SK-N-SH (cell line): ENCODE results near the gene TBK1. TPM values are rescaled to one million over a fixed set of nuclear protein-coding genes. Genes with fewer than 3 reads are reported as not detected.

Experiments
- CTCF ChIA-PET: fragments of 300-600, 350-600 bp; formaldehyde crosslinking; extraction: SDS; loops from one replicate; lab custom pipeline; 2021; lab: Yijun Ruan, JAX
- POLR2A ChIA-PET: fragments of 350-600 bp; sonication (Branson Sonifier 250); formaldehyde crosslinking; extraction: SDS; loops from one replicate; lab custom pipeline; 2020; ENCODE audit warnings: antibody characterized with exemption, inconsistent platforms; lab: Yijun Ruan, JAX
- DNase-seq: peaks from one replicate; pipeline ENCODE4 v3.0.0; 2012
- H2AFZ ChIP-seq: fragments of 200-600 bp; sonication (generic); 2 replicates; pipeline ENCODE4 v1.8.1; 2016; ENCODE audit warnings: antibody characterized with exemption, mild to moderate bottlenecking, low read depth
- H3F3A ChIP-seq: fragments of 200-600 bp; sonication (generic); replicated peaks from 2 replicates; pipeline ENCODE3; 2016; ENCODE audit warnings: antibody characterized with exemption, mild to moderate bottlenecking; ENCODE audit not compliant: insufficient read depth
- H3K27ac ChIP-seq, 2 experiments: fragments of 200-500 bp in 1 of 2; fragments of 200-600 bp in 1 of 2; sonication (Bioruptor generic) in 1 of 2; sonication (generic), shearing (Covaris generic) in 1 of 2; 2 replicates each; pipeline versions ENCODE4 v1.5.1 to v1.6.1; 2014 to 2016; ENCODE audit warnings: low read depth in 2 of 2, inconsistent platforms in 1 of 2, low read length in 1 of 2, mild to moderate bottlenecking in 1 of 2, mixed read lengths in 1 of 2
- H3K27me3 ChIP-seq: fragments of 200-600 bp; sonication (generic), shearing (Covaris generic); 2 replicates; pipeline ENCODE4 v1.6.1; 2016; ENCODE audit warnings: mixed run types; ENCODE audit not compliant: insufficient read depth
- H3K36me3 ChIP-seq, 2 experiments: fragments of 200-500 bp in 1 of 2; fragments of 200-600 bp in 1 of 2; sonication (Bioruptor generic) in 1 of 2; sonication (generic) in 1 of 2; replicated peaks in 1 of 2; 2 replicates each; pipeline versions ENCODE3 to v1.5.1; 2014 to 2016; ENCODE audit warnings: low read length in 1 of 2, mild to moderate bottlenecking in 1 of 2; ENCODE audit not compliant: insufficient read depth in 2 of 2, control insufficient read depth in 1 of 2
- H3K4me1 ChIP-seq, 2 experiments: fragments of 200-500 bp in 1 of 2; fragments of 200-600 bp in 1 of 2; sonication (Bioruptor generic) in 1 of 2; sonication (generic), shearing (Covaris generic) in 1 of 2; 2 replicates each; pipeline versions ENCODE4 v1.5.1 to v1.6.1; 2014 to 2016; ENCODE audit warnings: low read depth in 1 of 2, low read length in 1 of 2, mixed run types in 1 of 2; ENCODE audit not compliant: insufficient read depth in 2 of 2, control insufficient read depth in 1 of 2
- H3K4me2 ChIP-seq: fragments of 200-600 bp; sonication (generic), shearing (Covaris generic); 2 replicates; pipeline ENCODE4 v1.6.1; 2017; ENCODE audit warnings: mixed run types
- H3K4me3 ChIP-seq, 2 experiments: fragments of 200-500 bp in 1 of 2; fragments of 200-600 bp in 1 of 2; sonication (Bioruptor generic) in 1 of 2; sonication (generic), shearing (Covaris generic) in 1 of 2; 2 replicates each; pipeline versions ENCODE4 v1.5.1 to v1.8.1; 2014 to 2016; ENCODE audit warnings: low read depth in 2 of 2, inconsistent platforms in 1 of 2, low read length in 1 of 2, mild to moderate bottlenecking in 1 of 2, mixed read lengths in 1 of 2, moderate library complexity in 1 of 2
- H3K79me2 ChIP-seq: fragments of 200-600 bp; sonication (generic); 2 replicates; pipeline ENCODE4 v1.8.1; 2017; ENCODE audit warnings: mild to moderate bottlenecking; ENCODE audit not compliant: insufficient read depth
- H3K9ac ChIP-seq: fragments of 200-600 bp; sonication (generic); 2 replicates; pipeline ENCODE4 v1.6.1; 2017; ENCODE audit warnings: mixed run types
- H3K9me2 ChIP-seq: fragments of 200-600 bp; sonication (generic); 2 replicates; pipeline ENCODE4 v1.6.1; 2017; ENCODE audit warnings: mixed run types
- H3K9me3 ChIP-seq: fragments of 200-600 bp; sonication (generic); 2 replicates; pipeline ENCODE4 v1.6.1; 2017; ENCODE audit warnings: mixed run types, mild to moderate bottlenecking, moderate library complexity
- H4K20me1 ChIP-seq: fragments of 200-600 bp; sonication (generic); 2 replicates; pipeline ENCODE4 v1.6.1; 2017; ENCODE audit warnings: mild to moderate bottlenecking, mixed run types; ENCODE audit not compliant: insufficient read depth
- ELF1 ChIP-seq: IDR thresholded peaks from 2 replicates; pipeline ENCODE4 v1.4.0; 2012
- FOSL2 ChIP-seq: IDR thresholded peaks from 2 replicates; pipeline ENCODE4 v1.4.0; 2012; ENCODE audit warnings: low read depth, mild to moderate bottlenecking, moderate library complexity, borderline replicate concordance
- GATA2 ChIP-seq: sonication (generic); formaldehyde crosslinking; IDR thresholded peaks from 2 replicates; pipeline ENCODE4 v1.5.0; 2020; ENCODE audit warnings: mild to moderate bottlenecking, missing genetic modification reagents
- NFIC ChIP-seq: IDR thresholded peaks from 2 replicates; pipeline ENCODE4 v1.4.0; 2012; ENCODE audit warnings: borderline replicate concordance
- RAD21 ChIP-seq: IDR thresholded peaks from 2 replicates; pipeline ENCODE4 v1.6.1; 2012; ENCODE audit warnings: mild to moderate bottlenecking, low read length
- RFX5 ChIP-seq: IDR thresholded peaks from 2 replicates; pipeline ENCODE4 v1.6.1; 2012; ENCODE audit warnings: mild to moderate bottlenecking, improper control_type of control experiment, low read length
- TEAD4 ChIP-seq: IDR thresholded peaks from 2 replicates; pipeline ENCODE4 v1.4.0; 2012; ENCODE audit warnings: mild to moderate bottlenecking, borderline replicate concordance; ENCODE audit not compliant: insufficient read depth
- WGBS: methylation state at CpG from one replicate; pipeline ENCODE4 v1.1.6; 2017; ENCODE audit warnings: low lambda C conversion rate; 5-methylcytosine and 5-hydroxymethylcytosine counted together
- polyA plus RNA-seq, 3 experiments: library from polyadenylated mRNA; depleted of rRNA; stranded (reverse); fragments of >200 nt; gene quantifications; 2 replicates each; pipeline ENCODE4 v1.2.3, GENCODE V29; 2012
- TF ChIP-seq, protein P1 (sequence below): IDR thresholded peaks from 2 replicates; pipeline ENCODE4 v1.4.0; 2012; ENCODE audit warnings: low read depth, borderline replicate concordance
- TF ChIP-seq, protein P2 (sequence below): fragments of 200-600 bp; sonication (generic); IDR thresholded peaks from 2 replicates; pipeline ENCODE4 v1.6.1; 2017; ENCODE audit warnings: antibody characterized with exemption, mild to moderate bottlenecking, moderate library complexity
- TF ChIP-seq, protein P3 (sequence below): IDR thresholded peaks from 2 replicates; pipeline ENCODE4 v1.4.0; 2012; ENCODE audit warnings: low read depth

TBK1 gene
- polyA plus RNA-seq, 1 of the 3 experiments (the other 2 are of a cell fraction), result 8.2 TPM

DNA sequence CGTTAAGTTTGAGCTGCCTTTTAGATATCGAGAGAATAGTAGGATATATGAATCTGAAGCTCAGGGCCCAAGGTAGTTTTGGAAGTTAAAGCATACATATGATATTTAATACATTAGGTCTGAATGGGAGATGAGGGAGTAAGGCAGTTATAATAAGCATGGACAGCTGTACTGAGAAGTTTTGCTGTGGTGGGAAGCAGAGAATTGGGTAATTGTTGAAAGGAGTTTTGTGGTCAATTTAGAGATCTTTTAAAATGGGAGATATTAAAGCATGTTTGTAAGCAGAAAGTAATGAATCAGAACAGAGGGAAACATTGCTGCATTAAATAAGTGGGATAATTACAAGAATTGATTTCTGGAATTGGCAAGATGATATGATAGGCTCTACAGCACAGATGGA, 21.3 kb downstream of the TBK1 start:
- H3F3A ChIP-seq, result peaks cover under 1% of the 10 kb centered on the region
- peaks cover 59% of the 10 kb centered on the region; the same call in 1 of the 2 replicates for H3K79me2 ChIP-seq
- no peak overlapping the region for H2AFZ ChIP-seq
- H3K4me3 ChIP-seq, result no peak overlapping the region
- no peak overlapping the region for H3K27ac ChIP-seq
- no peaks in the 10 kb centered on the region for H3K9me2 ChIP-seq
- H4K20me1 ChIP-seq, result peaks cover 4% of the 10 kb centered on the region
- POLR2A ChIA-PET, result no interaction called here
- TF ChIP-seq, protein P1, sequence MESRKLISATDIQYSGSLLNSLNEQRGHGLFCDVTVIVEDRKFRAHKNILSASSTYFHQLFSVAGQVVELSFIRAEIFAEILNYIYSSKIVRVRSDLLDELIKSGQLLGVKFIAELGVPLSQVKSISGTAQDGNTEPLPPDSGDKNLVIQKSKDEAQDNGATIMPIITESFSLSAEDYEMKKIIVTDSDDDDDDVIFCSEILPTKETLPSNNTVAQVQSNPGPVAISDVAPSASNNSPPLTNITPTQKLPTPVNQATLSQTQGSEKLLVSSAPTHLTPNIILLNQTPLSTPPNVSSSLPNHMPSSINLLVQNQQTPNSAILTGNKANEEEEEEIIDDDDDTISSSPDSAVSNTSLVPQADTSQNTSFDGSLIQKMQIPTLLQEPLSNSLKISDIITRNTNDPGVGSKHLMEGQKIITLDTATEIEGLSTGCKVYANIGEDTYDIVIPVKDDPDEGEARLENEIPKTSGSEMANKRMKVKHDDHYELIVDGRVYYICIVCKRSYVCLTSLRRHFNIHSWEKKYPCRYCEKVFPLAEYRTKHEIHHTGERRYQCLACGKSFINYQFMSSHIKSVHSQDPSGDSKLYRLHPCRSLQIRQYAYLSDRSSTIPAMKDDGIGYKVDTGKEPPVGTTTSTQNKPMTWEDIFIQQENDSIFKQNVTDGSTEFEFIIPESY, result no peak
- TF ChIP-seq NFIC (no peak), RFX5 (no peak), ELF1 (no peak), RAD21 (no peak)
- TF ChIP-seq, protein P2, sequence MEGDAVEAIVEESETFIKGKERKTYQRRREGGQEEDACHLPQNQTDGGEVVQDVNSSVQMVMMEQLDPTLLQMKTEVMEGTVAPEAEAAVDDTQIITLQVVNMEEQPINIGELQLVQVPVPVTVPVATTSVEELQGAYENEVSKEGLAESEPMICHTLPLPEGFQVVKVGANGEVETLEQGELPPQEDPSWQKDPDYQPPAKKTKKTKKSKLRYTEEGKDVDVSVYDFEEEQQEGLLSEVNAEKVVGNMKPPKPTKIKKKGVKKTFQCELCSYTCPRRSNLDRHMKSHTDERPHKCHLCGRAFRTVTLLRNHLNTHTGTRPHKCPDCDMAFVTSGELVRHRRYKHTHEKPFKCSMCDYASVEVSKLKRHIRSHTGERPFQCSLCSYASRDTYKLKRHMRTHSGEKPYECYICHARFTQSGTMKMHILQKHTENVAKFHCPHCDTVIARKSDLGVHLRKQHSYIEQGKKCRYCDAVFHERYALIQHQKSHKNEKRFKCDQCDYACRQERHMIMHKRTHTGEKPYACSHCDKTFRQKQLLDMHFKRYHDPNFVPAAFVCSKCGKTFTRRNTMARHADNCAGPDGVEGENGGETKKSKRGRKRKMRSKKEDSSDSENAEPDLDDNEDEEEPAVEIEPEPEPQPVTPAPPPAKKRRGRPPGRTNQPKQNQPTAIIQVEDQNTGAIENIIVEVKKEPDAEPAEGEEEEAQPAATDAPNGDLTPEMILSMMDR, result no peak
- H3K36me3 ChIP-seq, result peaks cover 59 to 70% of the 10 kb centered on the region in 2 experiments
- no peaks in the 10 kb centered on the region for H3K27me3 ChIP-seq
- H3K4me1 ChIP-seq, result peaks cover 0 to 2% of the 10 kb centered on the region in 2 experiments; a peak in 2 of 4 replicates
- no peak overlapping the region for H3K4me2 ChIP-seq
- WGBS, result 94% methylated on average over 2 of the region's 2 CpGs
- H3K9me3 ChIP-seq, result peaks cover 6% of the 10 kb centered on the region; the same call in 1 of the 2 replicates
- H3K9ac ChIP-seq, result no peak overlapping the region
- CTCF ChIA-PET, result interaction anchor here (0.7 to 1.4 kb wide), 3 partner anchors 9 to 218 kb away, joined by 3 to 6 read pairs (median 3); no protein-coding TSS in a partner anchor
- DNase-seq, result no peak

DNA sequence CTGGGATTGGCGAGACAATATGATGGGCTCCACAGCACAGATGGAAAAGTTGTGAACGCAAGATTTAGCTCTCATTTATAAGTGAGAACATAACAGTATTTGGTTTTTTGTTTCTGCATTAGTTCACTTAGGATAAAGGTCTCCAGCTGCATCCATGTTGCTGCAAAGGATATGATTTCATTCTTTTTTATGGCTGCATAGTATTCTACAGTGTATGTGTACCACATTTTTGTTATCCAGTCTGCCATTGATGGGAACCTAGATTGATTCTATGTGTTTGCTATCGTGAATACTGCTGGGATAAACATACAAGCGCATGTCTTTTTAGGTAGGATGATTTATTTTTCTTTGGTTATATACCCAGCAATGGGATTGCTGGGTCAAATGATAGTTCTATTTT, 23.6 kb downstream of the TBK1 start:
- ChIA-PET CTCF (no interaction called here), POLR2A (no interaction called here)
- Histone ChIP-seq H3K36me3 (peaks cover 52 to 80% of the 10 kb centered on the region in 2 experiments), H2AFZ (no peak overlapping the region), H3F3A (peaks cover 12% of the 10 kb centered on the region), H3K27ac (no peak overlapping the region), H3K9ac (no peak overlapping the region), H3K79me2 (peaks cover 72% of the 10 kb centered on the region; the same call in 1 of the 2 replicates), H3K27me3 (no peaks in the 10 kb centered on the region), H4K20me1 (peaks cover 16% of the 10 kb centered on the region), H3K9me2 (no peaks in the 10 kb centered on the region), H3K9me3 (peaks cover 6% of the 10 kb centered on the region; the same call in 1 of the 2 replicates), H3K4me1 (peaks cover 3 to 13% of the 10 kb centered on the region in 2 experiments; a peak in 3 of 4 replicates), H3K4me3 (no peak overlapping the region), H3K4me2 (no peak overlapping the region)
- DNase-seq, result no peak
- TF ChIP-seq GATA2 (no peak), FOSL2 (no peak), RAD21 (no peak), TEAD4 (no peak)
- TF ChIP-seq, protein P3, sequence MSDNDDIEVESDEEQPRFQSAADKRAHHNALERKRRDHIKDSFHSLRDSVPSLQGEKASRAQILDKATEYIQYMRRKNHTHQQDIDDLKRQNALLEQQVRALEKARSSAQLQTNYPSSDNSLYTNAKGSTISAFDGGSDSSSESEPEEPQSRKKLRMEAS, result no peak
- 93% methylated on average over 4 of the region's 4 CpGs for WGBS
